Transverse colon (tissue), 4 donors: ENCODE measurements around the gene IRF4.

Source experiments
- CTCF ChIP-seq, 5 experiments: fragments of 200-600 bp in 3 of 5; fragments of 450-650 bp in 2 of 5; sonication (generic) in 3 of 5; IDR thresholded peaks; 1 replicate in 2 of 5; 2 replicates in 3 of 5; pipeline ENCODE4 v1.5.1; 2016 to 2017; ENCODE audit warnings: antibody characterized with exemption in 5 of 5, inconsistent platforms in 3 of 5, mild to moderate bottlenecking in 2 of 5, moderate library complexity in 1 of 5
- EP300 ChIP-seq: sonication (generic); formaldehyde crosslinking; IDR thresholded peaks from one replicate; pipeline ENCODE4 v1.6.1; 2017; ENCODE audit warnings: antibody characterized with exemption, low read depth
- POLR2A ChIP-seq: fragments of 450-650 bp; IDR thresholded peaks from one replicate; pipeline ENCODE4 v1.6.1; 2016; ENCODE audit warnings: antibody characterized with exemption, mild to moderate bottlenecking, moderate library complexity
- POLR2AphosphoS5 ChIP-seq, 3 donors: sonication (generic); formaldehyde crosslinking; IDR thresholded peaks; one replicate each; pipeline ENCODE4 v1.6.1; 2016; ENCODE audit warnings: antibody characterized with exemption in 3 of 3

GRCh38 chr6:351867-352289 lies 39.7 kb upstream of the IRF4 start:
- no peak for TF ChIP-seq CTCF (IDR thresholded peaks at IDR 0.05)
- no peak for TF ChIP-seq POLR2A
- TF ChIP-seq EP300: no peak
- no peak for TF ChIP-seq POLR2AphosphoS5 (IDR thresholded peaks at IDR 0.05)
